Keratinocyte (primary cell): Measurements from ENCODE around the gene NUBP2.

ENCODE experiments used
- CTCF ChIP-seq, 3 experiments: IDR thresholded peaks in 1 of 3; conservative IDR thresholded peaks in 1 of 3; optimal IDR thresholded peaks in 1 of 3; 2 replicates in 2 of 3; 3 replicates in 1 of 3; pipeline versions ENCODE3 to v1.5.1; 2011; ENCODE audit warnings: low read length in 3 of 3, mild to moderate bottlenecking in 3 of 3, moderate library complexity in 2 of 3, control low read depth in 1 of 3, inconsistent platforms in 1 of 3; ENCODE audit not compliant: insufficient read depth in 2 of 3; ENCODE audit errors: extremely low read depth in 1 of 3
- EZH2 ChIP-seq: IDR thresholded peaks from one replicate; pipeline ENCODE4 v1.6.1; 2012; ENCODE audit warnings: inconsistent platforms, mild to moderate bottlenecking, low read length, moderate library complexity

- TF ChIP-seq CTCF (optimal IDR thresholded peaks at IDR 0.05 in 1 of 3, IDR thresholded peaks at IDR 0.05 in 1 of 3, conservative IDR thresholded peaks at IDR 0.05 in 1 of 3; ENCODE audit: extremely low read depth in 1 of 3, insufficient read depth in 2 of 3, low read length in 3 of 3) (no peak), EZH2 (no peak)
These were observed 21.8 kb upstream of the NUBP2 start for GRCh38 chr16:1760911-1761310.
